ENCODE data around the gene CNN3.
"Not testable (repeated sequence)": the region's sequence is repeated elsewhere in the genome, so short reads cannot be mapped to it uniquely, and the experiment has no call there.

The CNN3 gene

GRCh38 chr1:94949681-94950661 is 23.1 kb upstream of the CNN3 start:
- no peak for DNase-seq (ENCODE audit: low read depth)

- DNase-seq (ENCODE audit: low read depth) = no peak
Measured at GRCh38 chr1:94947437-94947836, 20.5 kb upstream of the CNN3 start.

GRCh38 chr1:94946886-94947285 is 20.0 kb upstream of the CNN3 start:
- DNase-seq (ENCODE audit: low read depth) = no peak

- no peak for DNase-seq (ENCODE audit: low read depth)
Measured at GRCh38 chr1:94942171-94943128, 15.5 kb upstream of the CNN3 start.

GRCh38 chr1:94941480-94941879 is 14.6 kb upstream of the CNN3 start:
- not testable (repeated sequence) for DNase-seq (ENCODE audit: low read depth)

GRCh38 chr1:94940738-94941137 is 13.8 kb upstream of the CNN3 start:
- DNase-seq (ENCODE audit: low read depth) = no peak

- DNase-seq (ENCODE audit: low read depth) = no peak
Measured at GRCh38 chr1:94937820-94938219, 10.9 kb upstream of the CNN3 start.

- DNase-seq (ENCODE audit: low read depth) = no peak
Measured at GRCh38 chr1:94936861-94937620, 10.1 kb upstream of the CNN3 start.

GRCh38 chr1:94935476-94935875 is 8.6 kb upstream of the CNN3 start:
- no peak for DNase-seq (ENCODE audit: low read depth)

- DNase-seq (ENCODE audit: low read depth) = no peak
Measured at GRCh38 chr1:94935034-94935433, 8.1 kb upstream of the CNN3 start.

GRCh38 chr1:94934551-94934950 is 7.6 kb upstream of the CNN3 start:
- DNase-seq (ENCODE audit: low read depth) = no peak

- no peak for DNase-seq (ENCODE audit: low read depth)
Measured at GRCh38 chr1:94931254-94931841, 4.4 kb upstream of the CNN3 start.

GRCh38 chr1:94929351-94930217 is 2.7 kb upstream of the CNN3 start:
- no peak for DNase-seq (ENCODE audit: low read depth)

GRCh38 chr1:94928293-94928939 is 1.5 kb upstream of the CNN3 start:
- no peak for DNase-seq (ENCODE audit: low read depth)

GRCh38 chr1:94927405-94928175 is 680 bp upstream of the CNN3 start:
- no peak for DNase-seq (ENCODE audit: low read depth)

- peak; percentile 9 for DNase-seq (ENCODE audit: low read depth)
Measured at GRCh38 chr1:94926126-94926914, 590 bp downstream of the CNN3 start.

GRCh38 chr1:94925561-94926125 is 1.3 kb downstream of the CNN3 start:
- DNase-seq (ENCODE audit: low read depth) = no peak

- no peak for DNase-seq (ENCODE audit: low read depth)
Measured at GRCh38 chr1:94925004-94925403, 1.9 kb downstream of the CNN3 start.
